Caco-2 (cell line): Measurements from ENCODE around the gene THAP3. TPM values are rescaled to one million over a fixed set of nuclear protein-coding genes. Genes with fewer than 3 reads are reported as not detected.
A peak's percentile ranks its signal among the peaks of the same experiment; 100 is the strongest.
"Not testable (repeated sequence)": the region's sequence is repeated elsewhere in the genome, so short reads cannot be mapped to it uniquely, and the experiment has no call there.

ENCODE experiments used
- BruUV-seq: library from RNA; stranded (reverse); fragments of 400-500 nt; replicated peaks from 2 replicates; lab custom pipeline; 2021; lab: Mats Ljungman, UMichigan
- CTCF ChIA-PET: fragments of 300-600 bp; sonication (Branson Sonifier 250); formaldehyde crosslinking; loops from one replicate; lab custom pipeline; 2022; ENCODE audit warnings: antibody characterized with exemption; lab: Charles Lee
- POLR2A ChIA-PET: fragments of 300-600 bp; sonication (Branson Sonifier 250); formaldehyde crosslinking; loops from one replicate; lab custom pipeline; 2022; ENCODE audit warnings: antibody characterized with exemption; lab: Charles Lee
- DNase-seq, 2 experiments: peaks; one replicate each; pipeline versions ENCODE4 v3.0.0 to v3.0.0-alpha.2; 2020 to 2022
- H3K27me3 ChIP-seq: replicated peaks from 2 replicates; pipeline ENCODE4 v1.6.0; 2011; ENCODE audit warnings: low read length; ENCODE audit not compliant: control insufficient read depth, insufficient read depth
- H3K36me3 ChIP-seq: 2 replicates; pipeline ENCODE4 v1.5.1; 2011; ENCODE audit warnings: low read length; ENCODE audit not compliant: control insufficient read depth, insufficient read depth
- H3K4me1 ChIP-seq: fragments of 250-450 bp; sonication (Bioruptor Pico); 2 replicates; pipeline ENCODE4 v1.5.1; 2020; ENCODE audit warnings: mild to moderate bottlenecking
- H3K4me3 ChIP-seq: 2 replicates; pipeline ENCODE4 v1.5.1; 2011; ENCODE audit warnings: low read depth, mild to moderate bottlenecking, control low read depth, low read length
- H3K9me3 ChIP-seq: fragments of 250-450 bp; sonication (Bioruptor Pico); 2 replicates; pipeline ENCODE4 v1.5.1; 2020; ENCODE audit warnings: mild to moderate bottlenecking, moderate library complexity
- H3K27ac Mint-ChIP-seq: one replicate; pipeline ENCODE4 v1.8.0; 2022; ENCODE audit warnings: mixed read lengths; ENCODE audit not compliant: unreplicated experiment
- H3K27me3 Mint-ChIP-seq: one replicate; pipeline ENCODE4 v1.8.0; 2022; ENCODE audit warnings: mixed read lengths; ENCODE audit not compliant: insufficient read depth, unreplicated experiment
- H3K36me3 Mint-ChIP-seq: one replicate; pipeline ENCODE4 v1.8.0; 2022; ENCODE audit warnings: mild to moderate bottlenecking, mixed read lengths; ENCODE audit not compliant: insufficient read depth, unreplicated experiment
- H3K4me1 Mint-ChIP-seq: one replicate; pipeline ENCODE4 v1.8.0; 2022; ENCODE audit warnings: low read depth, mixed read lengths; ENCODE audit not compliant: unreplicated experiment
- H3K4me3 Mint-ChIP-seq: one replicate; pipeline ENCODE4 v1.8.0; 2022; ENCODE audit warnings: mild to moderate bottlenecking, moderate library complexity, mixed read lengths; ENCODE audit not compliant: unreplicated experiment
- H3K9me3 Mint-ChIP-seq: one replicate; pipeline ENCODE4 v1.8.0; 2022; ENCODE audit warnings: mixed read lengths; ENCODE audit not compliant: unreplicated experiment
- intact Hi-C: fragments of 100-400 bp; cut with micrococcal nuclease; formaldehyde crosslinking; loops from one replicate; pipeline ENCODE4 v1.10.0; 2022; ENCODE audit not compliant: unreplicated experiment
- total RNA-seq: library from RNA; stranded (reverse); gene quantifications from 2 replicates; pipeline ENCODE4 v1.2.3, GENCODE V29; 2022
- TF ChIP-seq, protein P1 (sequence below), 2 experiments: fragments of 200-600 bp in 1 of 2; IDR thresholded peaks; 1 replicate in 1 of 2; 2 replicates in 1 of 2; pipeline versions ENCODE4 v1.5.1 to v1.8.0; 2011 to 2022; ENCODE audit warnings: antibody characterized with exemption in 1 of 2, control low read depth in 1 of 2, inconsistent platforms in 1 of 2, low read depth in 1 of 2, low read length in 1 of 2, mild to moderate bottlenecking in 1 of 2, moderate library complexity in 1 of 2; ENCODE audit not compliant: insufficient read depth in 1 of 2, severe bottlenecking in 1 of 2, unreplicated experiment in 1 of 2

The THAP3 gene
- total RNA-seq, 1 experiment from 2014 or later = 13.5 TPM

DNA sequence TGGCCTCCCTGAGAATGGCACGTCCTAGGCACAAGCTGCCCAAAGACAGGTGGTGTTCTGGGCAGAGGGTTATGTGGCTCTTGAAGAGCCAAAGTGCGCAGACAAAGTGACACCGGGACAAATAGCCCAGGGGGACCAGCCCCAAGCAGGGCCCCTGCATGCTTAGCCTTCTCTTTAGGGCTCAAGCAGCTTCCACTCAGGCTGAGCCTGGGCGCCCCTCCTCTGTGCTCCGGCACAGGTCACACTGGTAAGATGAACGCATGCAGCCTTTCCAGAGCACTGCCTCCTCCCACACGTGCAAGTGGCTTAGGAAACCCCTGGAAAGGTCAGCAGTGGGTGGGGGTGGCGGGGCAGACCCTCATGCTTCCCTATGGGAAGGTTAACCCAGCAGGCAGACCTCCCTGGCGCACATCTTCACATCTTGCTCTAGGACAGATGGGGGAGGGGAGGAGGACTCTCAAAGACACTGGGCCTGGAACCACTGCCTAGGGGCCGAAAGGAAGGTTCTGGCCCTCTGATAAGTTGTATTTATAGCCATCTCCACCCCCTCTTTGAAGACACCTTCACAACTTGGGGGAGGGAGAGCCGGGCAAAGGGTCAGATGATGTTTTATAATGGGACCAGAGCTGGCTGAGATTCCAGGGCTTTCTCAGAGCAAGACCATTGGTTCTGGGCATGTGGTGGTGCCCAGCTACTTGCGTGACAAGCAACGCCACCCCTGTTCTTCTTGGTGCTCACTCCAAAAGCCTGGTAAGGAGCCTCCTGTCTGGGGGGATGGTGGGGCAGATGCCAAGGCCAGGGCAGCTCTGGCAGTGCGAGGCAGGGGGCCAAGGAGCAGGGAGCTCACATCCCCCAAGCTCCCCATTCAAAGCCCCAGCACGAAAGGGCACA, 27.5 kb upstream of the THAP3 start:
- no TSS peak for BruUV-seq
- Mint-ChIP-seq H3K4me3 (no peak overlapping the region), H3K9me3 (no peaks in the 10 kb centered on the region), H3K27ac (no peak overlapping the region), H3K4me1 (no peaks in the 10 kb centered on the region), H3K27me3 (no peaks in the 10 kb centered on the region), H3K36me3 (peaks cover 73% of the 10 kb centered on the region)
- Histone ChIP-seq H3K36me3 (peaks cover 6% of the 10 kb centered on the region), H3K27me3 (no peaks in the 10 kb centered on the region), H3K4me1 (no peaks in the 10 kb centered on the region), H3K4me3 (no peak overlapping the region), H3K9me3 (no peaks in the 10 kb centered on the region)
- TF ChIP-seq, protein P1, sequence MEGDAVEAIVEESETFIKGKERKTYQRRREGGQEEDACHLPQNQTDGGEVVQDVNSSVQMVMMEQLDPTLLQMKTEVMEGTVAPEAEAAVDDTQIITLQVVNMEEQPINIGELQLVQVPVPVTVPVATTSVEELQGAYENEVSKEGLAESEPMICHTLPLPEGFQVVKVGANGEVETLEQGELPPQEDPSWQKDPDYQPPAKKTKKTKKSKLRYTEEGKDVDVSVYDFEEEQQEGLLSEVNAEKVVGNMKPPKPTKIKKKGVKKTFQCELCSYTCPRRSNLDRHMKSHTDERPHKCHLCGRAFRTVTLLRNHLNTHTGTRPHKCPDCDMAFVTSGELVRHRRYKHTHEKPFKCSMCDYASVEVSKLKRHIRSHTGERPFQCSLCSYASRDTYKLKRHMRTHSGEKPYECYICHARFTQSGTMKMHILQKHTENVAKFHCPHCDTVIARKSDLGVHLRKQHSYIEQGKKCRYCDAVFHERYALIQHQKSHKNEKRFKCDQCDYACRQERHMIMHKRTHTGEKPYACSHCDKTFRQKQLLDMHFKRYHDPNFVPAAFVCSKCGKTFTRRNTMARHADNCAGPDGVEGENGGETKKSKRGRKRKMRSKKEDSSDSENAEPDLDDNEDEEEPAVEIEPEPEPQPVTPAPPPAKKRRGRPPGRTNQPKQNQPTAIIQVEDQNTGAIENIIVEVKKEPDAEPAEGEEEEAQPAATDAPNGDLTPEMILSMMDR (IDR thresholded peaks at IDR 0.05; ENCODE audit: insufficient read depth in 1 of 2, low read depth in 1 of 2, low read length in 1 of 2, severe bottlenecking in 1 of 2, unreplicated experiment in 1 of 2) = no peak
- no peak for DNase-seq
- intact Hi-C loops = no loop called here
- ChIA-PET POLR2A (no interaction called here), CTCF (no interaction called here)

DNA sequence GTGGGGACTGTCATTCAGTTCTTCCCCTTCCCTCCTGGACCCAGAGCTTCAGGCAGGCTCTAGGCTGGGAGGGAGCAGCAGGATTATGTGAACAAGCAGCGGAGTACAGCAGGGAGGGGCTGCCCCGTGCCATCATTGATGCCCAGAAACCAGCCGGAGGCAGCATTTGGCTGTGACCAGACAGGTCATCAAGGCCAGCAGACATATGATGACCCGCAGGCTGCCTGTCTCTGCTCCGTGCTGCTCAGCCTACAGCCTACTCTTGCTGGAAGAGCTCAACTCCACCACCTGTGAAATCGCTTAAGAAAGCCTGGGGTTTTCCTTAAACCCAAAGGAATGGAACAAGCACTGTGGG, 26.9 kb upstream of the THAP3 start:
- Mint-ChIP-seq H3K4me1 (no peaks in the 10 kb centered on the region), H3K36me3 (peaks cover 73% of the 10 kb centered on the region), H3K27ac (no peak overlapping the region), H3K27me3 (no peaks in the 10 kb centered on the region), H3K4me3 (no peak overlapping the region), H3K9me3 (no peaks in the 10 kb centered on the region)
- ChIA-PET CTCF (no interaction called here), POLR2A (no interaction called here)
- BruUV-seq = no TSS peak
- H3K4me1 ChIP-seq = no peaks in the 10 kb centered on the region
- no peaks in the 10 kb centered on the region for H3K9me3 ChIP-seq
- H3K4me3 ChIP-seq = no peak overlapping the region
- TF ChIP-seq, protein P1 (IDR thresholded peaks at IDR 0.05; ENCODE audit: insufficient read depth in 1 of 2, low read depth in 1 of 2, low read length in 1 of 2, severe bottlenecking in 1 of 2, unreplicated experiment in 1 of 2) = no peak
- intact Hi-C loops = no loop called here
- peaks cover 6% of the 10 kb centered on the region for H3K36me3 ChIP-seq
- no peaks in the 10 kb centered on the region for H3K27me3 ChIP-seq
- DNase-seq = no peak

DNA sequence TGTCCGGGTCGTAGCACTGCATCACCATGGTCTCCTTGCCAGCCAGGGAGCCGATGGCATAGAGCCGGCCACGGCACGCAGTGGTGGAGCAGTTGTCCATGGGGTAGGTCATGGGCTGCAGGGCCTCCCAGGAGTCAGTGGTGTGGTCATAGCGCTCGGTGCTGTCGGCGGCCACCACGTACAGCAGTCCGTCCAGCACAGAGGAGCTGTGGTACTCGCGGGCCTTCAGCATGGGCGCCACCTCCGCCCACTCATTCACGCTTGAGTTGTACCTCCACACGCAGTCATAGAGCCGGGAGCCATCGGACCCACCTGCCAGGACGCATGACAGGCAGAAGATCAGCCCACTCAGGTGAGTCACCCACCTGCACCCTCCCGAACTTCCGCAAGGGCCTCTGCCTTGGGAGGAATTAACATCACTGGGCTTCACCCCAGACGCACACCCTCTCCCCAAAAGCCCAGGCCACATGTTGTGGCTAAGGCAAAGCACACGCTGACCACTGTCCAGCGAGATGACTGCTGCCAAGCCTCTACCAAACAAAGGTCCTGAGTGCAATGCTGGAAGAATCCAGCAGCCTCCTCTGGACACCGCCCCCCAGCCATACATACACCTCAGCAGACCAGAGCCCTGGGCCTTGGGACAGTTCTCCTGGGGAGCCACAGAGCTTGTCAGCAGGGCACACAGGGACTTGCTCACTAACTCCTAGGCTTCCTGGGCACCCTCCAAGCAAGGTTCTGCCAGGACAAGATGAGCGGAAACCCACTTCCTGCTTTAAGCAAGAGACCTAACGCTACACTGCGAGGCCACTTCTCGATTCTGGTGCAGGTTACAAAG, 25.3 kb upstream of the THAP3 start:
- Histone ChIP-seq H3K4me1 (no peaks in the 10 kb centered on the region), H3K36me3 (peaks cover 6% of the 10 kb centered on the region), H3K9me3 (no peaks in the 10 kb centered on the region), H3K4me3 (no peak overlapping the region), H3K27me3 (no peaks in the 10 kb centered on the region)
- Mint-ChIP-seq H3K36me3 (peaks cover 73% of the 10 kb centered on the region), H3K4me1 (no peaks in the 10 kb centered on the region), H3K9me3 (no peaks in the 10 kb centered on the region), H3K27me3 (no peaks in the 10 kb centered on the region), H3K27ac (no peak overlapping the region), H3K4me3 (no peak overlapping the region)
- POLR2A ChIA-PET = no interaction called here
- intact Hi-C loops = no loop called here
- BruUV-seq = no TSS peak
- TF ChIP-seq, protein P1 (IDR thresholded peaks at IDR 0.05; ENCODE audit: insufficient read depth in 1 of 2, low read depth in 1 of 2, low read length in 1 of 2, severe bottlenecking in 1 of 2, unreplicated experiment in 1 of 2) = no peak
- no peak for DNase-seq
- CTCF ChIA-PET = no interaction called here

- intact Hi-C loops = loop anchor here (10.0 kb wide), 2 partner anchors 45 to 105 kb away; partner anchors contain the start of genes NOL9, PLEKHG5 and TAS1R1
- BruUV-seq, H3K27me3 ChIP-seq, H3K27me3 Mint-ChIP-seq, H3K9me3 ChIP-seq, DNase-seq, POLR2A ChIA-PET, H3K27ac Mint-ChIP-seq, H3K9me3 Mint-ChIP-seq, H3K36me3 ChIP-seq, H3K4me1 Mint-ChIP-seq, CTCF ChIA-PET, H3K4me1 ChIP-seq: not testable (repeated sequence)
- H3K4me3 Mint-ChIP-seq = peak overlapping the region; percentile 96
- H3K4me3 ChIP-seq = peak overlapping the region; percentile 56
- peaks cover 71% of the 10 kb centered on the region for H3K36me3 Mint-ChIP-seq
These were observed 24.7 kb upstream of the THAP3 start for GRCh38 chr1:6599991-6600390.
